Glomerular visceral epithelial cell (primary cell): ENCODE results near the gene AKAP14.
"Not testable (repeated sequence)": the region's sequence is repeated elsewhere in the genome, so short reads cannot be mapped to it uniquely, and the experiment has no call there.

Source experiments
- DNase-seq: peaks from one replicate; pipeline ENCODE4 v3.0.0-alpha.2; 2016; ENCODE audit errors: extremely low spot score

Gene AKAP14

DNA sequence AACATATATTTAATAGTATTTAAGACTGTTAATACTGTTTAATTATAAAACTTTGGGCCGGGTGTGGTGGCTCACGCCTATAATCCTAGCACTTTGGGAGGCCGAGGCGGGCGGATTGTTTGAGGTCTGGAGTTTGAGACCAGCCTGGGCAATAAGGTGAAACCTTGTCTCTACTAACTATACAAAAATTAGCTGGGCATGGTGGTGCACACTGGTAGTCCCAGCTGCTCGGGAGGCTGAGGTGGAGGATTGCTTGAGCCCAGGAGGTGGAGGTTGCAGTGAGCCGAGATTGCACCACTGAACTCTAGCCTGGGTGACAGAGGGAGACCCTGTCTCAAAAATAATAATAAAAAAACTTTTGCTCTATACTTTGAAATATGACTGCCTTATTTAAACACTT lies 26.7 kb downstream of the AKAP14 start:
- not testable (repeated sequence) for DNase-seq

DNA sequence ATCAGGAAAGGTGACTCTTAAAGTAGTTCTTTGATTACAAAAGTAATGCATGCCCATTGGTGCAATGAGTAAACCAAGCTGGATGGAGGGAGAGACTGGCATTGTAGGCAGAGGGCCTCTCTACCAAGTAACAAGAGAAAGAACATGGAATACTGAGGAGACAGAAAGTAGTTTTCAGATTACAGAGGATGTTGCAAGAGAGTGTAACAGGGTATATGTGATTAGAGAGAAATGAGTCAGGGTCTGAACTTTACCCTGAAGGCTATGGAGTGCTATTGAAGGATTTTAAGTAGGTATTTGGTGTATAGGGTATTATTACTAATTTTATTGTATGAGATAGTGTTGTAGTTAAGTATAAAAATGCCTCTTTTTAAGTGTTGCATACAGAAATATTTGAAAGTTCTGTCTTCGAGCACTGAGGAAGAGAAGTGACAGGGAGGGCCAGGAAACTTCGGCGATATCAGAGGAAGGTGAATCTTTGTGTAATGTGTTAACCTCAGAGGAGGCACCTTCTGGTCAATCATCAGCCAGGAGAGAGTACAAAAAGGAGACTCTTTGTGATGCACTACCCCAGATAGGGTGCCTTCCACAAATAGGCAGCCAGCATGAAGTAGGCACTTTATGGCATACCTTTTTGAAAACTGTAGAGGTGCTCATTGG lies 39.7 kb downstream of the AKAP14 start:
- no peak for DNase-seq

DNA sequence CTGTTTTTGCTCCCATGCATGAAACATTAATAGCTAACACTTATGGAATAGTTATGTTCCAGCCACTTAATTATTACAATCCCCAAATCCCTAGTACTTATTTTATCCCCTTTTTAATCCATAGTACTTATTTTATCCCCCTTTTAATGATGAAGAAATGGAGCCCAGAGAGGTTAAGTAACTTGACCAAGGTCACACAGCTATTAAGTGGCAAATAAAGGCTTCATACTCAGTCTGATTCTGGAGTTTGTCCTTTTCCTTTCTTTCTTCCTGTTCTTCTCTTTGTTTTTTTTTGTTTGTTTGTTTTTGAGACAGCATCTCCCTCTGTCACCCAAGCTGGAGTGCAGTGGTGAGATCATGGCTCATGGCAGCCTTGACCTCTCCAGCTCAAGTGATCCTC lies 45.6 kb downstream of the AKAP14 start:
- no peak for DNase-seq

DNA sequence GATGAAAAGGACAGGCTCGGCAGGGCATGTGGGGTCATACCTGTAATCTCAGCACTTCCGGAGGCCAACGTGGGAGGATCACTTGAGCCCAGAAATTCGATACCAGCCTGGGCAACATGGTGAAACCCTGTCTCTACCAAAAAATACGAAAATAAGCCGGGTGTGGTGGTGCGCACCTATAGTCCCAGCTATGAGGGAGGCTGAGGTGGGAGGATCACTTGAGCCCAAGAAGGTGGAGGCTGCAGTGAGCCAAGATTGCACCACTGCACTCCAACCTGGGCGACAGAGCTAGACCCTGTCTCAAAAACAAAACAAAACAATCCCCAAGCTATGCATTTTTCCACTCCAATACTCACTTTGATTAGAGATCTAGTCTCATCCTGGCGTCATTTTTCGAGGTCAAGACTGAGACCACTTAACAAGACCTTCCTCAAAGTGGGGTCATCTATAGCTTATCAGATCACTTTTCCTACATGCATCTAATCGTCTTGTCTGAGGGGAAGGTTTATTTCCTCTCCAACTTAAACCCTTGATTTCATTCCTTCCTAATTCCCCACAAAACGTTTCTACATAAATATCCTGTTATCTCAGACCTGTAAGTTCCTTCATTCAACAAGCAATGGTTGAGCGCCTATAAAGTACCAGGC lies 46.6 kb downstream of the AKAP14 start:
- DNase-seq = no peak

DNA sequence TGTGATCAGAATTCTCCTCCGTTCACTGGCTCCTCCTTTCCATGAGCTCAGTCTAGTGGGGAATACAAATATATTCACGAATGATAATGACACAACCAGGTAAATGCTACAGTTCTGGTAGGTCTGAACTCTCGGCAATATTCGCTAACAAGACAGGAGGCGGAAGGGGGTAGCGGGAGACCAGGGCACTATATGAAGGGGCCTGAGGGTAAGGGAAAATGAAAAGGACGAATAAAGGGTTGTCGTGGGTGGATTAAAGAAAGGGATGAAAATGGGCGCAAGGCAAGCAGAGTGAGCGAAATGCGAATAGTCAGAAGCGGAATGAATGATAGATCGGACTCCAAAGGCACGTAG lies 47.1 kb downstream of the AKAP14 start:
- DNase-seq = no peak

DNA sequence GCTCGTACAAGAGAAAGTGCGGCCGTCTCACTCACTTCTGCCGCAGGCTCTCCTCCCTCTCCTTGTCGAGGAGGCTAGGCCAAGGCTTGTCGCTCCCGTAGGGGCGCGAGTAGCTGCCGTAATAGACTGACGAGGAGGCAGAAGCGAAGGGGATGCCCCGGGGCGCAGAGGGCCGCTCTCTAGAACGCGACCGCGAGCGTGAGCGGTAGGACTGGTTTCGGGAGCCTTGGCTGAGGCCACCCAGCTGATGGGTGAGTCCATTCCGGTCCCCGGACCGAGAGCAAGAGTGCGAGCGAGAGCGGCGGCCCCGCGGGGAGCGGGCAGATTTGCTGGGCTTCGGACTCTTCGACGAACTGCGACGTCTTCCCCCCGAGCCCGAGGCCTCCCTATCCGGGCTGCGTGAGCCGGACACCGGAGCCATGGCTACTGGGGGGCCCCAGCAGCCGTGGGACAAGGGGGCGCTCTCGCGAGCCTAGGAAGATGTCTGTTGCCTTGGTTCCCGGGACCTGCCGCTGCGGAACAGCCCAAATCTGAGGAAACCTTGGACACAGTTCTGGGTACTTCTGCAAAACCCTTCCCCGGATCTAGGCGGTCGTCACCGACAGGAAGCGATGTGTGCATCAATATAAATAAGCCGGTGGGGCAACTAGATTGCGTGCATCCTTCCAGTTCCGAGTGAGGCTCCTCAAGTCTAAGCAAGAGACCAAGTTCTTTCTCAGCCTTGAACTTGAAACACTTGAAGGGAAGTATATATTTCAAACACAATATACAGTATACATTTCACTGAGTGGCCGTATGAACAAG lies 47.7 kb downstream of the AKAP14 start, which contains the start of gene NKAP:
NKAP (minus strand) TSS at position 567 of the 804 bp plus-strand sequence; CDS start at position 421, 146 bp downstream.
- peak; percentile 91 for DNase-seq

DNA sequence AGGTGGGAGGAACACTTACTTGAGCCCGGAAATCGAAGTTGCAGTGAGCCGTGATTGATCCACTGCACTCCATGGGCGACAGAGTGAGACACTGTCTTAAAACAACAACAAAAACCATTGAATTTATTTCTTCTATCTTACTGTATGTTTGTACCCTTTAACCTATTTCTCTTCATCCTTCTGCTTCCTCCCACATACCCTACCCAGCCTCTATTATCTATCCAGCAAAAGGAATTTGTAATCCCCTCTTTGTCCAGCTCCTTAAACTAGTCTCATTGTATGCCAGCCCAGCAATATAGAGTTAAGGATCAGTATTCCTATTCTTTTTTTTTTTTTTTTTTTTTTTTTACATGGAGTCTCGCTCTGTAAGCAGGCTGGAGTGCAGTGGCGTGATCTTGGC lies 49.8 kb downstream of the AKAP14 start:
- DNase-seq = no peak

DNA sequence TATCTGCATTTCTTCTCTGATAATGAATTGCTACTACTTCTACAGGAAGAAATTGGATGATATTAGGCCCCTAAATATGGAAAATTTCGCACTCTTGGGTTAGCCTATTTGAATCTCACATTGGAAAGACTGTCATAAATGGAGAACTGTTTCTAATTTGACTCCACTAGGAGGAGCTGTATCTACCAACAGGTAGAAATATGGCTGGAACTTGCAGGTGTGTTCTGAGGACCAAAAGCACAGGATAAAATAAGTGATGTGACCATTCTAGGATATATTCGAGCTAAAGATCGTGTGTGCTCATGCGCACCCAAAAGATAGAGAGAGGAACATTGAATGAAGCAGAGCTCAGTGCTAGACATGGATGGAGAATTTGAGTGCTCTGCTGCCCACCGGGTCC lies 52.7 kb downstream of the AKAP14 start:
- no peak for DNase-seq

DNA sequence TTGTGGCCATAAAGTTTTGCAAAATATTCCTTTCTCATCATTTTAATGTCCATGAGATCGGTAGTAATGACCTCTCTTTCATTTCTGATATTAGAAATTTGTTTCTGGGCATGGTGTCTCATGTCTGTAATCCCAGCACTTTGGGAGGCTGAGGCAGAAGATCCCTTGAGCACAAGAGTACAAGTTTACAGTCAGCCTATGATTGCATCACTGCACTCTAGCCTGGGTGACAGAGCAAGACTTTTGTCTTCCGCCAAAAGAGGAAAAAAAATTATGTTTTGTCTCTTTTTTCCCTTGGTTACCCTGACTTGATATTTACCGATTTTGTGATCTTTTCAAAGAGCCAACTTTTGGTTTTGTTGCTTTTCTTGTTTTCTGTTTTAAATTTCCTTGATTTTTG lies 58.7 kb downstream of the AKAP14 start:
- DNase-seq = no peak

DNA sequence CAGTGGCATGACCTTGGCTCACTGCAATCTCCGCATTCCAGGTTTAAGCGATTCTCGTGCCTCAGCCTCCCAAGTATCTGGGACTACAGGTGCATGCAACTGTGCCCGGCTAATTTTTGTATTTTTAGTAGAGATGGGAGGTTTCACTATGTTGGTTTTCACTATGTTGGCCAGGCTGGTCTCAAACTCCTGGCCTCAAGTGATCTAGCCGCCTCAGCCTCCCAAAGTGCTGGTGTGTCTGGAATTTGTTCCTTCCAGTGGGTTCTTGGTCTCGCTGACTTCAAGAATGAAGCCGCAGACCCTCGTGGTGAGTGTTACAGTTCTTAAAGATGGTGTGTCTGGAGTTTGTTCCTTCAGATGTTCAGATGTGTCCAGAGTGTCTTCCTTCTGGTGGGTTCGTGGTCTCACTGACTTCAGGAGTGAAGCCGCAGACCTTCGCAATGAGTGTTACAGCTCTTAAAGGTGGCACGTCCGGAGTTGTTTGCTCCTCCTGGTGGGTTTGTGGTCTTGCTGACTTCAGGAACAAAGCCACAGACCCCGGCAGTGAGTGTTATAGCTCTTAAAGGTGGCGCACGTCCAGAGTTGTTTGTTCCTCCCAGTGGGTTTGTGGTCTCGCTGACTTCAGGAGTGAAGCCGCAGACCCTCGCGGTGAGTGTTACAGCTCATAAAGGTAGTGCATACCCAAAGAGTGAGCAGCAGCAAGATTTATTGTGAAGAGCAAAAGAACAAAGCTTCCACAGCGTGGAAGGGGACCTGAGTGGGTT lies 60.3 kb downstream of the AKAP14 start:
- not testable (repeated sequence) for DNase-seq

DNA sequence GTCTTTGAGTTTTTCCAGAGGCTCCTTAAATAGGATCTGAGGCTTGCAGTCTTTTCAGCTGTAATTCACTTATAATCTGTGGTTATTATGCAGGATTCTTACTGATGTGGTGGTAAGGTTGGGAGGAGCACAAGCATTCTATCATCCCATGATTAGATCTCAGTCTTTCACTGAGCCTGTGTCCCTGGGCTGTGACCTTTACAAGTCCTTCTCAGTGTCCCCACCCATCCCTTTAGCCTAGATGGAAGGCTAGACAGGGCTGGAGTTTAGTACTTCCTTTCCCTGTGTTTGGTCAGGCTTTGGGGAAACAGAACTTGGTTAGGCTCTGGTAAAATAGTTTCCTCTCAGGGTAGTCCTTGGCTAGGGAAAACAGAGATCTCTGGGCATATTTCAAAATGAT lies 64.9 kb downstream of the AKAP14 start:
- no peak for DNase-seq

DNA sequence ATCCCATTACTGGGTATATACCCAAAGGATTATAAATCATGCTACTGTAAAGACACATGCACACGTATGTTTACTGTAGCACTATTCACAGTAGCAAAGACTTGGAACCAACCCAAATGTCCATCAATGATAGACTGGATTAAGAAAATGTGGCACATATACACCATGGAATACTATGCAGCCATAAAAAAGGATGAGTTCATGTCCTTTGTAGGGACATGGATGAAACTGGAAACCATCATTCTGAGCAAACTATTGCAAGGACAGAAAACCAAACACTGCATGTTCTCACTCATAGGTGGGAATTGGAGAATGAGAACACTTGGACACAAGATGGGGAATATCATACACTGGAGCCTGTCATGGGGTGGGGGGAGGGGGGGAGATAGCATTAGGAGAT lies 71.1 kb downstream of the AKAP14 start:
- not testable (repeated sequence) for DNase-seq
